Caco-2 (cell line): ENCODE measurements around the gene POLR2C. TPM values are rescaled to one million over a fixed set of nuclear protein-coding genes. Genes with fewer than 3 reads are reported as not detected.
A peak's percentile ranks its signal among the peaks of the same experiment; 100 is the strongest.

ENCODE experiments used
- BruUV-seq: library from RNA; stranded (reverse); fragments of 400-500 nt; replicated peaks from 2 replicates; lab custom pipeline; 2021; lab: Mats Ljungman, UMichigan
- CTCF ChIA-PET: fragments of 300-600 bp; sonication (Branson Sonifier 250); formaldehyde crosslinking; loops from one replicate; lab custom pipeline; 2022; ENCODE audit warnings: antibody characterized with exemption; lab: Charles Lee
- POLR2A ChIA-PET: fragments of 300-600 bp; sonication (Branson Sonifier 250); formaldehyde crosslinking; loops from one replicate; lab custom pipeline; 2022; ENCODE audit warnings: antibody characterized with exemption; lab: Charles Lee
- DNase-seq, 2 experiments: peaks; one replicate each; pipeline versions ENCODE4 v3.0.0 to v3.0.0-alpha.2; 2020 to 2022
- H3K27me3 ChIP-seq: replicated peaks from 2 replicates; pipeline ENCODE4 v1.6.0; 2011; ENCODE audit warnings: low read length; ENCODE audit not compliant: control insufficient read depth, insufficient read depth
- H3K36me3 ChIP-seq: 2 replicates; pipeline ENCODE4 v1.5.1; 2011; ENCODE audit warnings: low read length; ENCODE audit not compliant: control insufficient read depth, insufficient read depth
- H3K4me1 ChIP-seq: fragments of 250-450 bp; sonication (Bioruptor Pico); 2 replicates; pipeline ENCODE4 v1.5.1; 2020; ENCODE audit warnings: mild to moderate bottlenecking
- H3K4me3 ChIP-seq: 2 replicates; pipeline ENCODE4 v1.5.1; 2011; ENCODE audit warnings: low read depth, mild to moderate bottlenecking, control low read depth, low read length
- H3K9me3 ChIP-seq: fragments of 250-450 bp; sonication (Bioruptor Pico); 2 replicates; pipeline ENCODE4 v1.5.1; 2020; ENCODE audit warnings: mild to moderate bottlenecking, moderate library complexity
- H3K27ac Mint-ChIP-seq: one replicate; pipeline ENCODE4 v1.8.0; 2022; ENCODE audit warnings: mixed read lengths; ENCODE audit not compliant: unreplicated experiment
- H3K27me3 Mint-ChIP-seq: one replicate; pipeline ENCODE4 v1.8.0; 2022; ENCODE audit warnings: mixed read lengths; ENCODE audit not compliant: insufficient read depth, unreplicated experiment
- H3K36me3 Mint-ChIP-seq: one replicate; pipeline ENCODE4 v1.8.0; 2022; ENCODE audit warnings: mild to moderate bottlenecking, mixed read lengths; ENCODE audit not compliant: insufficient read depth, unreplicated experiment
- H3K4me1 Mint-ChIP-seq: one replicate; pipeline ENCODE4 v1.8.0; 2022; ENCODE audit warnings: low read depth, mixed read lengths; ENCODE audit not compliant: unreplicated experiment
- H3K4me3 Mint-ChIP-seq: one replicate; pipeline ENCODE4 v1.8.0; 2022; ENCODE audit warnings: mild to moderate bottlenecking, moderate library complexity, mixed read lengths; ENCODE audit not compliant: unreplicated experiment
- H3K9me3 Mint-ChIP-seq: one replicate; pipeline ENCODE4 v1.8.0; 2022; ENCODE audit warnings: mixed read lengths; ENCODE audit not compliant: unreplicated experiment
- CTCF ChIP-seq, 2 experiments: fragments of 200-600 bp in 1 of 2; IDR thresholded peaks; 1 replicate in 1 of 2; 2 replicates in 1 of 2; pipeline versions ENCODE4 v1.5.1 to v1.8.0; 2011 to 2022; ENCODE audit warnings: antibody characterized with exemption in 1 of 2, control low read depth in 1 of 2, inconsistent platforms in 1 of 2, low read depth in 1 of 2, low read length in 1 of 2, mild to moderate bottlenecking in 1 of 2, moderate library complexity in 1 of 2; ENCODE audit not compliant: insufficient read depth in 1 of 2, severe bottlenecking in 1 of 2, unreplicated experiment in 1 of 2
- intact Hi-C: fragments of 100-400 bp; cut with micrococcal nuclease; formaldehyde crosslinking; loops from one replicate; pipeline ENCODE4 v1.10.0; 2022; ENCODE audit not compliant: unreplicated experiment
- total RNA-seq: library from RNA; stranded (reverse); gene quantifications from 2 replicates; pipeline ENCODE4 v1.2.3, GENCODE V29; 2022

Gene POLR2C
- total RNA-seq, 1 experiment from 2014 or later = 100 TPM

- Histone ChIP-seq H3K27me3 (no peaks in the 10 kb centered on the region), H3K9me3 (no peaks in the 10 kb centered on the region), H3K36me3 (peaks cover 6% of the 10 kb centered on the region; the same call in 1 of the 2 replicates), H3K4me3 (peak overlapping the region; percentile 50), H3K4me1 (peaks cover 52% of the 10 kb centered on the region)
- ChIA-PET CTCF (interaction anchor here (0.6 to 2.1 kb wide), 10 partner anchors 18 to 196 kb away, joined by 3 to 23 read pairs (median 6); partner anchors contain the start of genes CIAPIN1, COQ9 and POLR2C), POLR2A (interaction anchor here (0.5 to 1.9 kb wide), 11 partner anchors 18 to 404 kb away, joined by 3 to 15 read pairs (median 4); partner anchors contain the start of genes CCDC102A, CIAPIN1, COQ9 and POLR2C)
- no peaks in the 10 kb centered on the region for H3K9me3 Mint-ChIP-seq
- intact Hi-C loops = loop anchor here (1.0 to 2.0 kb wide), 2 partner anchors 17 to 39 kb away; partner anchors contain the start of gene POLR2C
- no peak for TF ChIP-seq CTCF (IDR thresholded peaks at IDR 0.05; ENCODE audit: insufficient read depth in 1 of 2, low read depth in 1 of 2, low read length in 1 of 2, severe bottlenecking in 1 of 2, unreplicated experiment in 1 of 2)
- BruUV-seq = no TSS peak
- peak overlapping the region; percentile 89 for H3K4me3 Mint-ChIP-seq
- H3K27ac Mint-ChIP-seq = peak overlapping the region; percentile 100
- no peaks in the 10 kb centered on the region for H3K27me3 Mint-ChIP-seq
- peaks cover 37% of the 10 kb centered on the region for H3K36me3 Mint-ChIP-seq
- H3K4me1 Mint-ChIP-seq = peaks cover 47% of the 10 kb centered on the region
- DNase-seq = peak; percentile 95 to 98
Measured at GRCh38 chr16:57479976-57480753, 17.7 kb downstream of the POLR2C start.

GRCh38 chr16:57480754-57481230 is 18.3 kb downstream of the POLR2C start:
- Histone ChIP-seq H3K27me3 (no peaks in the 10 kb centered on the region), H3K4me3 (no peak overlapping the region), H3K4me1 (peaks cover 57% of the 10 kb centered on the region), H3K36me3 (peaks cover 6% of the 10 kb centered on the region; the same call in 1 of the 2 replicates), H3K9me3 (no peaks in the 10 kb centered on the region)
- Mint-ChIP-seq H3K9me3 (no peaks in the 10 kb centered on the region), H3K27me3 (no peaks in the 10 kb centered on the region), H3K36me3 (peaks cover 40% of the 10 kb centered on the region), H3K27ac (peak overlapping the region; percentile 100), H3K4me3 (peak overlapping the region; percentile 89), H3K4me1 (peaks cover 52% of the 10 kb centered on the region)
- ChIA-PET POLR2A (interaction anchor here (0.5 to 1.9 kb wide), 6 partner anchors 18 to 405 kb away, joined by 3 to 15 read pairs (median 5); partner anchors contain the start of genes CCDC102A, CIAPIN1, COQ9 and POLR2C), CTCF (interaction anchor here (0.6 to 2.1 kb wide), 5 partner anchors 18 to 313 kb away, joined by 3 to 23 read pairs (median 7); partner anchors contain the start of genes CIAPIN1, COQ9 and POLR2C)
- TF ChIP-seq CTCF (IDR thresholded peaks at IDR 0.05; ENCODE audit: insufficient read depth in 1 of 2, low read depth in 1 of 2, low read length in 1 of 2, severe bottlenecking in 1 of 2, unreplicated experiment in 1 of 2) = no peak
- TSS peak; percentile 89 for BruUV-seq
- no peak for DNase-seq
- intact Hi-C loops = loop anchor here (1.0 to 2.0 kb wide), 2 partner anchors 18 to 39 kb away; partner anchors contain the start of gene POLR2C

- Histone ChIP-seq H3K9me3 (no peaks in the 10 kb centered on the region), H3K4me3 (no peak overlapping the region), H3K4me1 (peaks cover 53% of the 10 kb centered on the region), H3K27me3 (no peaks in the 10 kb centered on the region), H3K36me3 (peaks cover 6% of the 10 kb centered on the region; the same call in 1 of the 2 replicates)
- intact Hi-C loops = loop anchor here (2.0 kb wide), 1 partner anchor 19 kb away; the partner anchor contains the start of gene POLR2C
- BruUV-seq = no TSS peak
- H3K27me3 Mint-ChIP-seq = no peaks in the 10 kb centered on the region
- peak overlapping the region; percentile 27 for H3K4me3 Mint-ChIP-seq
- H3K27ac Mint-ChIP-seq = peak overlapping the region; percentile 100
- H3K4me1 Mint-ChIP-seq = peaks cover 52% of the 10 kb centered on the region
- ChIA-PET POLR2A (no interaction called here), CTCF (interaction anchor here (0.6 kb wide), 1 partner anchor 312 kb away, joined by 3 read pairs; no protein-coding TSS in a partner anchor)
- H3K36me3 Mint-ChIP-seq = peaks cover 36% of the 10 kb centered on the region
- DNase-seq = no peak
- no peak for TF ChIP-seq CTCF (IDR thresholded peaks at IDR 0.05; ENCODE audit: insufficient read depth in 1 of 2, low read depth in 1 of 2, low read length in 1 of 2, severe bottlenecking in 1 of 2, unreplicated experiment in 1 of 2)
- H3K9me3 Mint-ChIP-seq = no peaks in the 10 kb centered on the region
Measured at GRCh38 chr16:57481421-57481820, 18.9 kb downstream of the POLR2C start.
